SU-DHL-6 (cell line): Measurements from ENCODE around the gene SLC38A3.

ENCODE experiments used
- H2AFZ ChIP-seq: fragments of 200-600 bp; sonication (generic); 2 replicates; pipeline ENCODE4 v1.6.1; 2014; ENCODE audit warnings: low read depth, mild to moderate bottlenecking, moderate library complexity, mixed read lengths, antibody characterized with exemption, low read length; ENCODE audit not compliant: severe bottlenecking
- H3F3A ChIP-seq: fragments of 200-600 bp; shearing (Covaris generic); 2 replicates; pipeline ENCODE4 v1.6.0; 2016; ENCODE audit warnings: antibody characterized with exemption, mild to moderate bottlenecking; ENCODE audit not compliant: insufficient read depth
- H3K27ac ChIP-seq: fragments of 200-600 bp; sonication (generic); 2 replicates; pipeline ENCODE4 v1.5.1; 2016; ENCODE audit warnings: low read depth, mild to moderate bottlenecking, low read length, moderate library complexity, mixed read lengths
- H3K27me3 ChIP-seq: fragments of 200-600 bp; sonication (generic), shearing (Covaris generic); 2 replicates; pipeline ENCODE4 v1.6.0; 2014; ENCODE audit warnings: mild to moderate bottlenecking, low read length
- H3K36me3 ChIP-seq: fragments of 200-600 bp; sonication (generic); 2 replicates; pipeline ENCODE4 v1.6.1; 2014; ENCODE audit warnings: mild to moderate bottlenecking, low read length, mixed read lengths
- H3K4me2 ChIP-seq: fragments of 300-600, 200-600 bp; shearing (Covaris generic), sonication (generic); 2 replicates; pipeline ENCODE4 v1.6.0; 2014; ENCODE audit warnings: low read length, low read depth, mild to moderate bottlenecking; ENCODE audit not compliant: poor library complexity, severe bottlenecking
- H3K4me3 ChIP-seq: fragments of 200-600 bp; sonication (generic); 2 replicates; pipeline ENCODE4 v1.5.1; 2014; ENCODE audit warnings: antibody characterized with exemption, low read length, mild to moderate bottlenecking, mixed read lengths; ENCODE audit not compliant: insufficient read depth, poor library complexity, severe bottlenecking
- H3K79me2 ChIP-seq: fragments of 200-600 bp; sonication (generic); 2 replicates; pipeline ENCODE4 v1.6.1; 2014; ENCODE audit warnings: mild to moderate bottlenecking, low read length, moderate library complexity; ENCODE audit not compliant: insufficient read depth
- H3K9ac ChIP-seq: fragments of 200-600 bp; sonication (generic); 2 replicates; pipeline ENCODE4 v1.7.0; 2014; ENCODE audit warnings: mild to moderate bottlenecking, low read length
- H3K9me2 ChIP-seq: fragments of 200-600 bp; sonication (generic); replicated peaks from 2 replicates; pipeline ENCODE4 v1.6.1; 2014; ENCODE audit warnings: low read length; ENCODE audit not compliant: insufficient read depth
- H3K9me3 ChIP-seq: fragments of 200-600 bp; sonication (generic); 2 replicates; pipeline ENCODE4 v1.6.1; 2014; ENCODE audit warnings: low read length, mixed read lengths; ENCODE audit not compliant: insufficient read depth
- H4K20me1 ChIP-seq: fragments of 200-600 bp; sonication (generic); 2 replicates; pipeline ENCODE4 v1.6.1; 2014; ENCODE audit warnings: low read depth, mild to moderate bottlenecking, antibody characterized with exemption, low read length, moderate library complexity, mixed read lengths
- CTCF ChIP-seq: fragments of 200-600 bp; sonication (generic); IDR thresholded peaks from one replicate; pipeline ENCODE4 v1.5.1; 2017; ENCODE audit warnings: antibody characterized with exemption, mild to moderate bottlenecking, low read length, moderate library complexity; ENCODE audit not compliant: insufficient read depth, poor library complexity, severe bottlenecking
- EZH2phosphoT487 ChIP-seq: fragments of 200-600 bp; sonication (generic), shearing (Covaris generic); conservative IDR thresholded peaks from 2 replicates; pipeline ENCODE4 v1.6.1; 2018; ENCODE audit warnings: mild to moderate bottlenecking, antibody characterized with exemption, low read length, moderate library complexity, mixed read lengths

SLC38A3 gene

GRCh38 chr3:50249457-50249856 lies 44.4 kb downstream of the SLC38A3 start:
- Histone ChIP-seq H3K79me2 (peaks cover 55% of the 10 kb centered on the region), H3K4me2 (no peak overlapping the region), H3K9me3 (no peaks in the 10 kb centered on the region), H3F3A (no peaks in the 10 kb centered on the region), H4K20me1 (no peaks in the 10 kb centered on the region), H3K9ac (no peak overlapping the region), H2AFZ (no peak overlapping the region), H3K27ac (no peak overlapping the region), H3K4me3 (no peak overlapping the region), H3K9me2 (no peaks in the 10 kb centered on the region), H3K36me3 (no peaks in the 10 kb centered on the region), H3K27me3 (no peaks in the 10 kb centered on the region)
- TF ChIP-seq EZH2phosphoT487 = no peak
- TF ChIP-seq CTCF = no peak

- no peak overlapping the region for H3K4me2 ChIP-seq
- no peaks in the 10 kb centered on the region for H3K9me3 ChIP-seq
- no peaks in the 10 kb centered on the region for H4K20me1 ChIP-seq
- no peaks in the 10 kb centered on the region for H3F3A ChIP-seq
- TF ChIP-seq CTCF (no peak), EZH2phosphoT487 (no peak)
- H3K27me3 ChIP-seq = no peaks in the 10 kb centered on the region
- H3K36me3 ChIP-seq = no peaks in the 10 kb centered on the region
- no peaks in the 10 kb centered on the region for H3K9me2 ChIP-seq
- H3K4me3 ChIP-seq = no peak overlapping the region
- H3K9ac ChIP-seq = no peak overlapping the region
- H2AFZ ChIP-seq = no peak overlapping the region
- no peak overlapping the region for H3K27ac ChIP-seq
- H3K79me2 ChIP-seq = peaks cover 55% of the 10 kb centered on the region
Observed at GRCh38 chr3:50250514-50250913, 45.4 kb downstream of the SLC38A3 start.

GRCh38 chr3:50251220-50251619 lies 46.1 kb downstream of the SLC38A3 start:
- Histone ChIP-seq H3K4me2 (no peak overlapping the region), H4K20me1 (no peaks in the 10 kb centered on the region), H3F3A (no peaks in the 10 kb centered on the region), H2AFZ (no peak overlapping the region), H3K4me3 (no peak overlapping the region), H3K36me3 (no peaks in the 10 kb centered on the region), H3K27ac (no peak overlapping the region), H3K9me2 (no peaks in the 10 kb centered on the region), H3K9ac (no peak overlapping the region), H3K27me3 (no peaks in the 10 kb centered on the region), H3K9me3 (no peaks in the 10 kb centered on the region), H3K79me2 (peaks cover 48% of the 10 kb centered on the region)
- TF ChIP-seq EZH2phosphoT487 = no peak
- no peak for TF ChIP-seq CTCF
